ENCODE results near the gene OAT. TPM values are rescaled to one million over a fixed set of nuclear protein-coding genes. Genes with fewer than 3 reads are reported as not detected.

Gene OAT
- total and polyA plus RNA-seq, 12 donors = 15.1 to 46.9 (median 31.5) TPM

DNA sequence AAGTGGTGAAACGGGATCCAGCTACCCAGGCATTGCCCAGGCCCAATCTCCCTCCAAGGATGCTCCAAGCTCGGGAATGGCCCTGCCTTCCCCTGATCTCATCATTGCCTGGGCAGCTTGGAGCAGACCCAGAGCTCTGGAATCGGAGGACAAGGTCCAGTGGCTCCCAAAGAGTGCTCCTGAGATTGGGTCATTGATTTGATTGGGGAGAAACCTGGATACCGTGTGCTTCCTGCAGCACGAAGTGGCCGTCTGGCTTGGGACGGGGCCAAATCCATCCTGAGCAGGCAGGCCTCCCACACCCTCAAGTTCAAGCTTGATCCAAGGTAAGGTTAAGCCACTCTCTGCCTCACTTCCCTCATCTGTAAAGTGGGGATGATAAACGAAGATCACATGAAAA lies 69.9 kb downstream of the OAT start:
- DNase-seq = no peak
- no peak for ATAC-seq
- intact Hi-C loops (cut with DNase I) = no loop called here
- TF ChIP-seq, protein P1, sequence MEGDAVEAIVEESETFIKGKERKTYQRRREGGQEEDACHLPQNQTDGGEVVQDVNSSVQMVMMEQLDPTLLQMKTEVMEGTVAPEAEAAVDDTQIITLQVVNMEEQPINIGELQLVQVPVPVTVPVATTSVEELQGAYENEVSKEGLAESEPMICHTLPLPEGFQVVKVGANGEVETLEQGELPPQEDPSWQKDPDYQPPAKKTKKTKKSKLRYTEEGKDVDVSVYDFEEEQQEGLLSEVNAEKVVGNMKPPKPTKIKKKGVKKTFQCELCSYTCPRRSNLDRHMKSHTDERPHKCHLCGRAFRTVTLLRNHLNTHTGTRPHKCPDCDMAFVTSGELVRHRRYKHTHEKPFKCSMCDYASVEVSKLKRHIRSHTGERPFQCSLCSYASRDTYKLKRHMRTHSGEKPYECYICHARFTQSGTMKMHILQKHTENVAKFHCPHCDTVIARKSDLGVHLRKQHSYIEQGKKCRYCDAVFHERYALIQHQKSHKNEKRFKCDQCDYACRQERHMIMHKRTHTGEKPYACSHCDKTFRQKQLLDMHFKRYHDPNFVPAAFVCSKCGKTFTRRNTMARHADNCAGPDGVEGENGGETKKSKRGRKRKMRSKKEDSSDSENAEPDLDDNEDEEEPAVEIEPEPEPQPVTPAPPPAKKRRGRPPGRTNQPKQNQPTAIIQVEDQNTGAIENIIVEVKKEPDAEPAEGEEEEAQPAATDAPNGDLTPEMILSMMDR (IDR thresholded peaks at IDR 0.05) = no peak
- H3K4me3 ChIP-seq = no peak overlapping the region
- peaks cover 0 to 10% (median 0%) of the 10 kb centered on the region in 7 donors for H3K27me3 ChIP-seq
- H3K36me3 ChIP-seq = no peaks in the 10 kb centered on the region
- no peak overlapping the region for H3K27ac ChIP-seq
- H3K4me1 ChIP-seq = peaks cover 0 to 4% (median 0%) of the 10 kb centered on the region in 9 donors
- H3K9me3 ChIP-seq = no peaks in the 10 kb centered on the region
- WGBS, 2 donors = 73 to 78% methylated on average over 8 of the region's 8 CpGs

DNA sequence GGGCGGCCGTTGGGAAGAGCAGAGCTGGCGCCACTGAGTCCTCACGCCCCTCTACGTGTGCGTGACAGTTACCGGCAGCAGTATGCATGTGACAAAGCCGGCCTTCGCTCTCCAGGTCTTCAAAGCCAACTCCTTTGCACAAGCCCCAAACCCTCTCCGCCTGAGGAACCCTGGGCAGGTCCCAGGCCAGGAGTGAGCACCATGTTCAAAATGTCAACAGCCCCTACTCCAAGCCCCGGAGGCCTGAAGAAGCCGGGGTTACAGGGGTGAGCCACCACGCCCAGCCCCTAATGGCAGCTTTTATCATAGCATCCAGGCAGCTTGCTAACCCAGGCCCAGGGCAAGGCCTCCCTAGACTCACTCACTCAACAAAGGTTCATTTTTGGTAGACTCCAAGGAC lies 70.8 kb downstream of the OAT start:
- no peak for DNase-seq
- Histone ChIP-seq H3K9me3 (no peaks in the 10 kb centered on the region), H3K27me3 (peaks cover 0 to 5% (median 0%) of the 10 kb centered on the region in 7 donors), H3K36me3 (no peaks in the 10 kb centered on the region), H3K4me3 (no peak overlapping the region), H3K27ac (no peak overlapping the region), H3K4me1 (peaks cover 0 to 4% (median 0%) of the 10 kb centered on the region in 9 donors)
- TF ChIP-seq, protein P1 (IDR thresholded peaks at IDR 0.05) = no peak
- intact Hi-C loops (cut with DNase I) = no loop called here
- ATAC-seq = no peak
- WGBS, 2 donors = 88 to 89% methylated on average over 13 of the region's 13 CpGs

Other genes with a start within 250 kb of the OAT start
- gene NKX1-2, start 31.1 kb upstream of the OAT start, total RNA-seq = not detected
- gene NKX1-2, start 31.1 kb upstream of the OAT start, polyA plus RNA-seq = not detected
- gene LHPP, start 42.9 kb upstream of the OAT start, total RNA-seq = 10 to 100 TPM in 9 of 10 donors, 1 to 10 TPM in 1; 9.5 to 20.5 (median 13.8) TPM
- 1 to 10 TPM; 4.2 to 5.4 TPM for gene LHPP, start 42.9 kb upstream of the OAT start, polyA plus RNA-seq

Data from heart right ventricle (tissue), 16 donors.